Kidney (tissue), 14 donors: ENCODE results near the gene HRH4. TPM values are rescaled to one million over a fixed set of nuclear protein-coding genes. Genes with fewer than 3 reads are reported as not detected.

ENCODE experiments used
- DNase-seq, 5 donors: peaks; one replicate each; pipeline ENCODE4 v3.0.0-alpha.2; 2013 to 2020
- FAIRE-seq: peaks from 2 replicates; lab custom pipeline; 2012; peaks lifted over from hg19 to GRCh38; lab: Jason Lieb, UNC
- H3K27ac ChIP-seq, 2 donors: one replicate each; pipeline ENCODE4 v1.7.0; 2013; ENCODE audit warnings: low read depth in 2 of 2, low read length in 2 of 2, inconsistent platforms in 1 of 2
- H3K27me3 ChIP-seq: one replicate; pipeline ENCODE4 v1.7.1; 2013; ENCODE audit warnings: low read length, inconsistent platforms; ENCODE audit not compliant: control insufficient read depth, insufficient read depth
- H3K36me3 ChIP-seq, 3 donors: one replicate each; pipeline versions ENCODE4 v1.7.0 to v1.7.1; 2013; ENCODE audit warnings: low read length in 3 of 3, control low read depth in 1 of 3, inconsistent platforms in 1 of 3; ENCODE audit not compliant: insufficient read depth in 3 of 3, control insufficient read depth in 2 of 3
- H3K4me1 ChIP-seq, 3 donors: one replicate each; pipeline versions ENCODE4 v1.7.0 to v1.7.1; 2013; ENCODE audit warnings: low read length in 3 of 3, inconsistent platforms in 1 of 3, low read depth in 1 of 3; ENCODE audit not compliant: control insufficient read depth in 2 of 3, insufficient read depth in 2 of 3
- H3K4me3 ChIP-seq, 3 donors: one replicate each; pipeline versions ENCODE4 v1.7.0 to v1.8.1; 2013; ENCODE audit warnings: low read length in 3 of 3, control low read depth in 1 of 3, inconsistent platforms in 1 of 3
- H3K9ac ChIP-seq, 3 donors: one replicate each; pipeline versions ENCODE4 v1.7.0 to v1.7.1; 2013; ENCODE audit warnings: low read length in 3 of 3, control low read depth in 1 of 3, inconsistent platforms in 1 of 3
- H3K9me3 ChIP-seq, 3 donors: one replicate each; pipeline versions ENCODE4 v1.7.0 to v1.7.1; 2013; ENCODE audit warnings: low read length in 3 of 3, control low read depth in 1 of 3, inconsistent platforms in 1 of 3; ENCODE audit not compliant: control insufficient read depth in 2 of 3, insufficient read depth in 1 of 3
- CTCF ChIP-seq: IDR thresholded peaks from 3 replicates; pipeline ENCODE4 v1.5.1; 2012; ENCODE audit warnings: mild to moderate bottlenecking, moderate library complexity, borderline replicate concordance; ENCODE audit not compliant: insufficient read depth; ENCODE audit errors: extremely low read depth
- intact Hi-C: fragments of 100-400 bp; cut with DNase I; formaldehyde crosslinking; loops from one replicate; pipeline ENCODE4 v1.11.1; 2022
- polyA plus RNA-seq: library from polyadenylated mRNA; stranded (reverse); fragments of 350-450 nt; fragmentation: Illumina TruSeq; extraction: RNeasy Lipid Tissue Mini Kit (QIAGEN cat#74804); gene quantifications from one replicate; pipeline ENCODE4 v1.2.3, GENCODE V29; 2014; ENCODE audit warnings: low read depth, low replicate concordance; ENCODE audit not compliant: insufficient read depth
- total RNA-seq: library from RNA; stranded (reverse); fragmentation: NEBNext Ultra II Directional; extraction: Animal tissue kit (Norgen Biotek cat#: 25700); gene quantifications from one replicate; pipeline ENCODE4 v1.2.1, GENCODE V29; 2021
- donor health status: control.
- donor health status: control.
- donor health status: control.
- donor health status: control.
- donor health status: control.
- donor health status: DM: yes; HTN: yes; CAD: no.
- donor health status: Normal renal cell carcinoma (clear cell type).

Gene HRH4
- total and polyA plus RNA-seq, 2 donors from 2014 or later: not detected

- peaks cover 0 to 3% (median 2%) of the 10 kb centered on the region in 3 donors for H3K4me1 ChIP-seq
- H3K36me3 ChIP-seq: no peaks in the 10 kb centered on the region
- peak within 1 kb of the TSS in 1 of 2 donors; percentile 66 for H3K27ac ChIP-seq
- peak within 1 kb of the TSS; percentile 82 to 87 (median 85) for H3K4me3 ChIP-seq
- DNase-seq (peak; percentile 90 to 95 (median 95)), FAIRE-seq (no peak)
- H3K9ac ChIP-seq: peak within 1 kb of the TSS; percentile 4 to 83 (median 51)
- intact Hi-C loops: no loop called here
- peaks cover 5% of the 10 kb centered on the region for H3K27me3 ChIP-seq
- TF ChIP-seq CTCF: no peak
- peaks cover 0 to 7% (median 0%) of the 10 kb centered on the region in 3 donors for H3K9me3 ChIP-seq
Measured at GRCh38 chr18:24426398-24427294, 33.8 kb upstream of the HRH4 start, which contains the start of gene IMPACT. TSS of gene IMPACT (plus strand) at chr18:24426670. CDS start at chr18:24426757, 87 bp downstream.

GRCh38 chr18:24427484-24427883 is 33.0 kb upstream of the HRH4 start:
- H3K36me3 ChIP-seq: no peaks in the 10 kb centered on the region
- peak overlapping the region in 2 of 3 donors; percentile 26 to 87 for H3K4me3 ChIP-seq
- peak overlapping the region in 1 of 3 donors; percentile 83 for H3K9ac ChIP-seq
- no peak for TF ChIP-seq CTCF
- intact Hi-C loops: no loop called here
- no peak for FAIRE-seq
- no peak overlapping the region for H3K27ac ChIP-seq
- peaks cover 0 to 7% (median 0%) of the 10 kb centered on the region in 3 donors for H3K9me3 ChIP-seq
- H3K27me3 ChIP-seq: peaks cover 5% of the 10 kb centered on the region
- peak in 2 of 5 donors; percentile 10 for DNase-seq
- peaks cover 0 to 3% (median 2%) of the 10 kb centered on the region in 3 donors for H3K4me1 ChIP-seq

- Histone ChIP-seq H3K36me3 (peaks cover 0 to 3% (median 0%) of the 10 kb centered on the region in 3 donors), H3K4me1 (peaks cover 0 to 3% (median 2%) of the 10 kb centered on the region in 3 donors), H3K9ac (no peak overlapping the region), H3K27me3 (peaks cover 3% of the 10 kb centered on the region), H3K9me3 (peaks cover 0 to 7% (median 0%) of the 10 kb centered on the region in 3 donors), H3K4me3 (no peak overlapping the region), H3K27ac (no peak overlapping the region)
- intact Hi-C loops: no loop called here
- DNase-seq (no peak), FAIRE-seq (no peak)
- no peak for TF ChIP-seq CTCF
Measured at GRCh38 chr18:24428709-24429108, 31.7 kb upstream of the HRH4 start.
